DMS 273 (cell line): ENCODE results near the gene USP17L24.
"Not testable (repeated sequence)": the region's sequence is repeated elsewhere in the genome, so short reads cannot be mapped to it uniquely, and the experiment has no call there.

Experiments used
- DNase-seq: peaks from one replicate; lab custom pipeline; 2025; ENCODE audit not compliant: unreplicated experiment; lab: John Stamatoyannopoulos, UW

The USP17L24 gene, protein sequence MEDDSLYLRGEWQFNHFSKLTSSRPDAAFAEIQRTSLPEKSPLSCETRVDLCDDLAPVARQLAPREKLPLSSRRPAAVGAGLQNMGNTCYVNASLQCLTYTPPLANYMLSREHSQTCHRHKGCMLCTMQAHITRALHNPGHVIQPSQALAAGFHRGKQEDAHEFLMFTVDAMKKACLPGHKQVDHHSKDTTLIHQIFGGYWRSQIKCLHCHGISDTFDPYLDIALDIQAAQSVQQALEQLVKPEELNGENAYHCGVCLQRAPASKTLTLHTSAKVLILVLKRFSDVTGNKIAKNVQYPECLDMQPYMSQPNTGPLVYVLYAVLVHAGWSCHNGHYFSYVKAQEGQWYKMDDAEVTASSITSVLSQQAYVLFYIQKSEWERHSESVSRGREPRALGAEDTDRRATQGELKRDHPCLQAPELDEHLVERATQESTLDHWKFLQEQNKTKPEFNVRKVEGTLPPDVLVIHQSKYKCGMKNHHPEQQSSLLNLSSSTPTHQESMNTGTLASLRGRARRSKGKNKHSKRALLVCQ

DNA sequence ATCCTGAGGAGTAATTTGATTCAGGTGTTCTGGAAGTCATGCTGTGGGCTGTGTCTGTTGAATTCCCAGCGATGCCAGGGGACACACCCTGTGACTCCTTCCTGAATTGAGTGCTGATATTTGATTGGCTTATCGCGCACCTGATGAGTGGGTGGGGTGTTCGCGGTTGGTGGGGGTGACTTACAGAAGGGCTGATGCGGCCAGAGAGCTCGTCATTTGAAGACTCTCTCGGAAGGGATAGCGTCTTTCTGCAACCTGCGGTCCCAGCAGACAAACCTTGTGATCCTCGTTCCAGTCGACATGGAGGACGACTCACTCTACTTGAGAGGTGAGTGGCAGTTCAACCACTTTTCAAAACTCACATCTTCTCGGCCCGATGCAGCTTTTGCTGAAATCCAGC lies at the start of gene USP17L24:
TSS of gene USP17L24 (plus strand) at position 301 of the 400 bp plus-strand sequence. CDS start at position 301, 0 bp downstream.
- DNase-seq, result not testable (repeated sequence)

DNA sequence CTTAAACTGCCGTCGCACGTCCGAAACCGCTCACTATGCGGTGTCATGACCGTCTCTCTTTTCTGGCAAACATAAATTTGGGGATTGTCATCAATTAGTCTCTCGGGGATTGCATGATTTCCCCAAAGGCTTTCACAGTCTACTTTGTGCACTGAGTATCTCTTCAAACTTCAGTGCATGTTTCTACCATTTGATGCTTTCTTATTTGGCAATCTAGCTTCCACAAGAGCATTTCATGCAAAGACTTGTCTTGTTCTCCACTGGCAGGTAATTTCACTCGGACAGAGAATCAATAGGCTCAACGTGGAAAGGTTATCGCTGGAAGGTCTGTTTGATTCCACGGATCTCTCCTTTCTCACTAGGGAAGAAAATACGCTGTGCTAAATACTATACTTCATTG lies 774 bp upstream of the USP17L24 start:
- DNase-seq, result not testable (repeated sequence)

DNA sequence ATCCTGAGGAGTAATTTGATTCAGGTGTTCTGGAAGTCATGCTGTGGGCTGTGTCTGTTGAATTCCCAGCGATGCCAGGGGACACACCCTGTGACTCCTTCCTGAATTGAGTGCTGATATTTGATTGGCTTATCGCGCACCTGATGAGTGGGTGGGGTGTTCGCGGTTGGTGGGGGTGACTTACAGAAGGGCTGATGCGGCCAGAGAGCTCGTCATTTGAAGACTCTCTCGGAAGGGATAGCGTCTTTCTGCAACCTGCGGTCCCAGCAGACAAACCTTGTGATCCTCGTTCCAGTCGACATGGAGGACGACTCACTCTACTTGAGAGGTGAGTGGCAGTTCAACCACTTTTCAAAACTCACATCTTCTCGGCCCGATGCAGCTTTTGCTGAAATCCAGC lies 4.6 kb downstream of the USP17L24 start, which contains the start of gene USP17L25:
TSS of gene USP17L25 (plus strand) at position 301 of the 400 bp plus-strand sequence. CDS start at position 301, 0 bp downstream.
- DNase-seq, result not testable (repeated sequence)

DNA sequence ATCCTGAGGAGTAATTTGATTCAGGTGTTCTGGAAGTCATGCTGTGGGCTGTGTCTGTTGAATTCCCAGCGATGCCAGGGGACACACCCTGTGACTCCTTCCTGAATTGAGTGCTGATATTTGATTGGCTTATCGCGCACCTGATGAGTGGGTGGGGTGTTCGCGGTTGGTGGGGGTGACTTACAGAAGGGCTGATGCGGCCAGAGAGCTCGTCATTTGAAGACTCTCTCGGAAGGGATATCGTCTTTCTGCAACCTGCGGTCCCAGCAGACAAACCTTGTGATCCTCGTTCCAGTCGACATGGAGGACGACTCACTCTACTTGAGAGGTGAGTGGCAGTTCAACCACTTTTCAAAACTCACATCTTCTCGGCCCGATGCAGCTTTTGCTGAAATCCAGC lies 9.4 kb downstream of the USP17L24 start, which contains the start of gene USP17L26:
TSS of gene USP17L26 (plus strand) at position 301 of the 400 bp plus-strand sequence. CDS start at position 301, 0 bp downstream.
- not testable (repeated sequence) for DNase-seq

DNA sequence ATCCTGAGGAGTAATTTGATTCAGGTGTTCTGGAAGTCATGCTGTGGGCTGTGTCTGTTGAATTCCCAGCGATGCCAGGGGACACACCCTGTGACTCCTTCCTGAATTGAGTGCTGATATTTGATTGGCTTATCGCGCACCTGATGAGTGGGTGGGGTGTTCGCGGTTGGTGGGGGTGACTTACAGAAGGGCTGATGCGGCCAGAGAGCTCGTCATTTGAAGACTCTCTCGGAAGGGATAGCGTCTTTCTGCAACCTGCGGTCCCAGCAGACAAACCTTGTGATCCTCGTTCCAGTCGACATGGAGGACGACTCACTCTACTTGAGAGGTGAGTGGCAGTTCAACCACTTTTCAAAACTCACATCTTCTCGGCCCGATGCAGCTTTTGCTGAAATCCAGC lies 14.1 kb downstream of the USP17L24 start, which contains the start of gene USP17L5:
TSS of gene USP17L5 (plus strand) at position 301 of the 400 bp plus-strand sequence. CDS start at position 301, 0 bp downstream.
- not testable (repeated sequence) for DNase-seq

DNA sequence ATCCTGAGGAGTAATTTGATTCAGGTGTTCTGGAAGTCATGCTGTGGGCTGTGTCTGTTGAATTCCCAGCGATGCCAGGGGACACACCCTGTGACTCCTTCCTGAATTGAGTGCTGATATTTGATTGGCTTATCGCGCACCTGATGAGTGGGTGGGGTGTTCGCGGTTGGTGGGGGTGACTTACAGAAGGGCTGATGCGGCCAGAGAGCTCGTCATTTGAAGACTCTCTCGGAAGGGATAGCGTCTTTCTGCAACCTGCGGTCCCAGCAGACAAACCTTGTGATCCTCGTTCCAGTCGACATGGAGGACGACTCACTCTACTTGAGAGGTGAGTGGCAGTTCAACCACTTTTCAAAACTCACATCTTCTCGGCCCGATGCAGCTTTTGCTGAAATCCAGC lies 18.9 kb downstream of the USP17L24 start, which contains the start of gene USP17L27:
TSS of gene USP17L27 (plus strand) at position 301 of the 400 bp plus-strand sequence. CDS start at position 301, 0 bp downstream.
- not testable (repeated sequence) for DNase-seq

DNA sequence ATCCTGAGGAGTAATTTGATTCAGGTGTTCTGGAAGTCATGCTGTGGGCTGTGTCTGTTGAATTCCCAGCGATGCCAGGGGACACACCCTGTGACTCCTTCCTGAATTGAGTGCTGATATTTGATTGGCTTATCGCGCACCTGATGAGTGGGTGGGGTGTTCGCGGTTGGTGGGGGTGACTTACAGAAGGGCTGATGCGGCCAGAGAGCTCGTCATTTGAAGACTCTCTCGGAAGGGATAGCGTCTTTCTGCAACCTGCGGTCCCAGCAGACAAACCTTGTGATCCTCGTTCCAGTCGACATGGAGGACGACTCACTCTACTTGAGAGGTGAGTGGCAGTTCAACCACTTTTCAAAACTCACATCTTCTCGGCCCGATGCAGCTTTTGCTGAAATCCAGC lies 23.6 kb downstream of the USP17L24 start, which contains the start of gene USP17L28:
TSS of gene USP17L28 (plus strand) at position 301 of the 400 bp plus-strand sequence. CDS start at position 301, 0 bp downstream.
- DNase-seq, result not testable (repeated sequence)

DNA sequence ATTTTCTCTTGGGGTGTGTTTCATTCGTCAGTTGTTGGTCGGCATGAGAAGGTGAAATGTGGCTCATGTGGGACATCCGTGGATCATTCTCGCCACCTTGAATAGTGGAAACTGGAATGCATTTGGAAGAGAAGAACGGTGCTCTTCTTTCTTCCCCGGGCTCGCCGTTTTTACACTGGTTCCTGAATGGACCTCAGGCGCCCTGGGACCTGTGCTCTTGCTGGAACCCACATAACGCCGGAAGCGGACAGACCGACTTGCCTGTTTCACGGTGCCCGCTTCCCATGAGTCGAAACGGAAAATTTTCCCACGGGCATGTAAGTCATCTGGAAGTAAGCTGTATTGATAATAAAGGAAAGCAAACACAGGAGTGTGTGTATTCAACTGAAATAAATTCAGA lies 25.9 kb downstream of the USP17L24 start:
- DNase-seq, result not testable (repeated sequence)

DNA sequence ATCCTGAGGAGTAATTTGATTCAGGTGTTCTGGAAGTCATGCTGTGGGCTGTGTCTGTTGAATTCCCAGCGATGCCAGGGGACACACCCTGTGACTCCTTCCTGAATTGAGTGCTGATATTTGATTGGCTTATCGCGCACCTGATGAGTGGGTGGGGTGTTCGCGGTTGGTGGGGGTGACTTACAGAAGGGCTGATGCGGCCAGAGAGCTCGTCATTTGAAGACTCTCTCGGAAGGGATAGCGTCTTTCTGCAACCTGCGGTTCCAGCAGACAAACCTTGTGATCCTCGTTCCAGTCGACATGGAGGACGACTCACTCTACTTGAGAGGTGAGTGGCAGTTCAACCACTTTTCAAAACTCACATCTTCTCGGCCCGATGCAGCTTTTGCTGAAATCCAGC lies 28.4 kb downstream of the USP17L24 start, which contains the start of gene USP17L29:
TSS of gene USP17L29 (plus strand) at position 301 of the 400 bp plus-strand sequence. CDS start at position 301, 0 bp downstream.
- DNase-seq, result not testable (repeated sequence)

DNA sequence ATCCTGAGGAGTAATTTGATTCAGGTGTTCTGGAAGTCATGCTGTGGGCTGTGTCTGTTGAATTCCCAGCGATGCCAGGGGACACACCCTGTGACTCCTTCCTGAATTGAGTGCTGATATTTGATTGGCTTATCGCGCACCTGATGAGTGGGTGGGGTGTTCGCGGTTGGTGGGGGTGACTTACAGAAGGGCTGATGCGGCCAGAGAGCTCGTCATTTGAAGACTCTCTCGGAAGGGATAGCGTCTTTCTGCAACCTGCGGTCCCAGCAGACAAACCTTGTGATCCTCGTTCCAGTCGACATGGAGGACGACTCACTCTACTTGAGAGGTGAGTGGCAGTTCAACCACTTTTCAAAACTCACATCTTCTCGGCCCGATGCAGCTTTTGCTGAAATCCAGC lies 37.9 kb downstream of the USP17L24 start, which contains the start of gene USP17L30:
TSS of gene USP17L30 (plus strand) at position 301 of the 400 bp plus-strand sequence. CDS start at position 301, 0 bp downstream.
- DNase-seq, result not testable (repeated sequence)
